Left lung (tissue), 14 donors: ENCODE results near the gene MTX1. TPM values are rescaled to one million over a fixed set of nuclear protein-coding genes. Genes with fewer than 3 reads are reported as not detected.
"Not testable (repeated sequence)": the region's sequence is repeated elsewhere in the genome, so short reads cannot be mapped to it uniquely, and the experiment has no call there.

Experiments used
- ATAC-seq: fragments of 200-7000 bp; cut with Tn5 transposase; one replicate; pipeline ENCODE4 v1.9.1; 2020; ENCODE audit warnings: moderate library complexity
- DNase-seq, 4 donors: peaks; one replicate each; pipeline ENCODE4 v3.0.0-alpha.2; 2013 to 2020
- H3K27ac ChIP-seq, 2 donors: fragments of 200-600 bp; sonication (generic) in 1 of 2; one replicate each; pipeline versions ENCODE4 v1.5.0 to v1.8.0; 2020 to 2021
- H3K27me3 ChIP-seq, 2 donors: fragments of 200-600 bp; sonication (generic) in 1 of 2; one replicate each; pipeline versions ENCODE4 v1.5.0 to v1.8.0; 2020 to 2021
- H3K36me3 ChIP-seq, 2 donors: fragments of 200-600 bp; sonication (generic) in 1 of 2; one replicate each; pipeline versions ENCODE4 v1.5.0 to v1.8.0; 2020 to 2021
- H3K4me1 ChIP-seq, 2 donors: fragments of 200-600 bp; one replicate each; pipeline ENCODE4 v1.8.0; 2021
- H3K4me3 ChIP-seq, 2 donors: fragments of 200-600 bp; sonication (generic) in 1 of 2; one replicate each; pipeline versions ENCODE4 v1.5.0 to v1.8.0; 2020 to 2021; ENCODE audit warnings: mild to moderate bottlenecking in 1 of 2
- H3K9me3 ChIP-seq, 2 donors: fragments of 200-600 bp; sonication (generic) in 1 of 2; one replicate each; pipeline versions ENCODE4 v1.5.0 to v1.8.0; 2020 to 2021
- intact Hi-C, 2 donors: fragments of 100-400 bp; cut with DNase I; formaldehyde crosslinking; loops; one replicate each; pipeline versions ENCODE4 v1.11.2 to v1.14.2; 2022
- long read RNA-seq, 12 donors: library from polyadenylated mRNA in 2 of 12; unstranded in 2 of 12; transcript quantifications; one replicate each; pipeline ENCODE4 v2.0.0 and lab custom pipeline, GENCODE V29; 2019 to 2026
- polyA plus RNA-seq, 6 donors: library from polyadenylated mRNA; unstranded; fragments of 120-200 nt; gene quantifications; one replicate each; pipeline ENCODE4 v1.2.1, GENCODE V29; 2013; ENCODE audit not compliant: insufficient read length in 6 of 6
- total RNA-seq, 2 donors: library from RNA; stranded (reverse); fragmentation: NEBNext Ultra II Directional; extraction: Animal tissue kit (Norgen Biotek cat#: 25700); gene quantifications; one replicate each; pipeline ENCODE4 v1.2.1, GENCODE V29; 2021
- TF ChIP-seq, protein P1 (sequence below), 2 donors: fragments of 200-600 bp; sonication (generic) in 1 of 2; IDR thresholded peaks; one replicate each; pipeline versions ENCODE4 v1.5.0 to v1.8.0; 2021; ENCODE audit warnings: antibody characterized with exemption in 2 of 2
- donor health status: DM: no; HTN: yes; CAD: no.
- donor health status: DM: no; HTN: no; CAD: no.

MTX1 gene, protein sequence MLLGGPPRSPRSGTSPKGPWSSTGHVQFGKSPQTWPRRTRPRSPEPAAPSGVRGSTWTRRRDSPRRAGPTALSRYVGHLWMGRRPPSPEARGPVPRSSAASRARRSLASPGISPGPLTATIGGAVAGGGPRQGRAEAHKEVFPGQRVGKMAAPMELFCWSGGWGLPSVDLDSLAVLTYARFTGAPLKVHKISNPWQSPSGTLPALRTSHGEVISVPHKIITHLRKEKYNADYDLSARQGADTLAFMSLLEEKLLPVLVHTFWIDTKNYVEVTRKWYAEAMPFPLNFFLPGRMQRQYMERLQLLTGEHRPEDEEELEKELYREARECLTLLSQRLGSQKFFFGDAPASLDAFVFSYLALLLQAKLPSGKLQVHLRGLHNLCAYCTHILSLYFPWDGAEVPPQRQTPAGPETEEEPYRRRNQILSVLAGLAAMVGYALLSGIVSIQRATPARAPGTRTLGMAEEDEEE
- total RNA-seq (10 to 100 TPM; 30.2 to 45.5 TPM), polyA plus RNA-seq (10 to 100 TPM; 28.6 to 36.5 (median 31.1) TPM)
- long read RNA-seq, donor 1, transcript MTX1-202 (8 exons, 1,632 nt): major isoform, 23 of 24 reads
- long read RNA-seq, donor 1, partial matches to known transcripts: 0 of 24 reads
- long read RNA-seq, donor 1, other reads (novel, unspliced or antisense): 0 of 24 reads
- long read RNA-seq, donor 2, transcript MTX1-202 (8 exons, 1,632 nt): major isoform, 13 of 15 reads
- long read RNA-seq, donor 2, partial matches to known transcripts: 0 of 15 reads
- long read RNA-seq, donor 2, other reads (novel, unspliced or antisense): 0 of 15 reads
- long read RNA-seq, donor 3, transcript MTX1-202 (8 exons, 1,632 nt): major isoform, 11 of 12 reads
- long read RNA-seq, donor 3, partial matches to known transcripts: 0 of 12 reads
- long read RNA-seq, donor 3, other reads (novel, unspliced or antisense): 0 of 12 reads
- long read RNA-seq, donor 4, transcript MTX1-202 (8 exons, 1,632 nt): major isoform, 46 of 52 reads
- long read RNA-seq, donor 4, partial matches to known transcripts: 0 of 52 reads
- long read RNA-seq, donor 4, other reads (novel, unspliced or antisense): 3 of 52 reads
- long read RNA-seq, donor 5, transcript MTX1-202 (8 exons, 1,632 nt): major isoform, 12 of 13 reads
- long read RNA-seq, donor 5, partial matches to known transcripts: 0 of 13 reads
- long read RNA-seq, donor 5, other reads (novel, unspliced or antisense): 0 of 13 reads
- long read RNA-seq, donor 6, transcript MTX1-202 (8 exons, 1,632 nt): major isoform, 17 of 23 reads
- long read RNA-seq, donor 6, partial matches to known transcripts: 5 of 23 reads
- long read RNA-seq, donor 6, other reads (novel, unspliced or antisense): 0 of 23 reads
- long read RNA-seq, donor 7, transcript MTX1-202 (8 exons, 1,632 nt): major isoform, 11 of 11 reads
- long read RNA-seq, donor 7, partial matches to known transcripts: 0 of 11 reads
- long read RNA-seq, donor 7, other reads (novel, unspliced or antisense): 0 of 11 reads
- long read RNA-seq, donor 8, transcript MTX1-202 (8 exons, 1,632 nt): major isoform, 15 of 19 reads
- long read RNA-seq, donor 8, partial matches to known transcripts: 0 of 19 reads
- long read RNA-seq, donor 8, other reads (novel, unspliced or antisense): 0 of 19 reads
- long read RNA-seq, donor 9: 0 reads
- long read RNA-seq, donor 10, transcript MTX1-202 (8 exons, 1,632 nt): major isoform, 91 of 102 reads
- long read RNA-seq, donor 10, partial matches to known transcripts: 4 of 102 reads
- long read RNA-seq, donor 10, other reads (novel, unspliced or antisense): 4 of 102 reads
- long read RNA-seq, donor 11, transcript MTX1-202 (8 exons, 1,632 nt): major isoform, 14 of 17 reads
- long read RNA-seq, donor 11, partial matches to known transcripts: 0 of 17 reads
- long read RNA-seq, donor 11, other reads (novel, unspliced or antisense): 0 of 17 reads
- long read RNA-seq, donor 12, transcript MTX1-202 (8 exons, 1,632 nt): major isoform, 8 of 10 reads
- long read RNA-seq, donor 12, partial matches to known transcripts: 0 of 10 reads
- long read RNA-seq, donor 12, other reads (novel, unspliced or antisense): 0 of 10 reads

DNA sequence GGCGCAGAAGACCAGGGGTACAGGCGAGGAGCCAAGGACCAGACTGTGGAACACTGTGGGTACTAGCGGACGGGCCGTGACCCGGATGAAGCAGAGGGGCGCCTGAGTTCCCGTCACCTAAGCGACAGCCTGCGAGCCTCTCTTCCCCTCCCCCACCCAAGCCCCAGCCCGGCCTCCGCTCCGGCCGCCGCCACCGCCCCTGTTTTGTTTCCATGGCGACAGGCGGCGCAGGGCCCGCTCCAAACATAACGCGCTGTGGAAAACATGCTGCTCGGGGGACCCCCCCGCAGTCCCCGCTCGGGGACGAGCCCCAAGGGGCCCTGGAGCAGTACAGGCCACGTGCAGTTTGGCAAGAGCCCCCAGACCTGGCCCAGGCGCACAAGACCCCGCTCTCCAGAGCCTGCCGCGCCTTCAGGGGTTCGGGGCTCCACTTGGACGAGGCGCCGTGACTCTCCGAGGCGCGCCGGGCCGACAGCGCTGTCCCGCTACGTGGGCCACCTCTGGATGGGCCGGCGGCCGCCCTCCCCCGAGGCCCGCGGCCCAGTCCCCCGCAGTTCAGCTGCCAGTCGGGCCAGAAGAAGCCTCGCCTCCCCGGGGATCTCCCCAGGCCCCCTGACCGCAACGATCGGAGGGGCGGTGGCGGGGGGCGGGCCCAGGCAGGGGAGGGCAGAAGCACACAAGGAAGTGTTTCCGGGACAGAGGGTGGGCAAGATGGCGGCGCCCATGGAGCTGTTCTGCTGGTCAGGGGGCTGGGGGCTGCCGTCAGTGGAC, at the start of gene MTX1:
MTX1 (plus strand) TSS at position 155 of the 771 bp plus-strand sequence; CDS start at position 265, 110 bp downstream.
- peak within 1 kb of the TSS; percentile 98 to 100 for H3K27ac ChIP-seq
- H3K27me3 ChIP-seq: no peaks in the 10 kb centered on the region
- peak; percentile 87 for ATAC-seq
- H3K36me3 ChIP-seq: peaks cover 0 to 8% of the 10 kb centered on the region in 2 donors
- no peaks in the 10 kb centered on the region for H3K9me3 ChIP-seq
- H3K4me1 ChIP-seq: peaks cover 20 to 37% of the 10 kb centered on the region in 2 donors
- TF ChIP-seq, protein P1, sequence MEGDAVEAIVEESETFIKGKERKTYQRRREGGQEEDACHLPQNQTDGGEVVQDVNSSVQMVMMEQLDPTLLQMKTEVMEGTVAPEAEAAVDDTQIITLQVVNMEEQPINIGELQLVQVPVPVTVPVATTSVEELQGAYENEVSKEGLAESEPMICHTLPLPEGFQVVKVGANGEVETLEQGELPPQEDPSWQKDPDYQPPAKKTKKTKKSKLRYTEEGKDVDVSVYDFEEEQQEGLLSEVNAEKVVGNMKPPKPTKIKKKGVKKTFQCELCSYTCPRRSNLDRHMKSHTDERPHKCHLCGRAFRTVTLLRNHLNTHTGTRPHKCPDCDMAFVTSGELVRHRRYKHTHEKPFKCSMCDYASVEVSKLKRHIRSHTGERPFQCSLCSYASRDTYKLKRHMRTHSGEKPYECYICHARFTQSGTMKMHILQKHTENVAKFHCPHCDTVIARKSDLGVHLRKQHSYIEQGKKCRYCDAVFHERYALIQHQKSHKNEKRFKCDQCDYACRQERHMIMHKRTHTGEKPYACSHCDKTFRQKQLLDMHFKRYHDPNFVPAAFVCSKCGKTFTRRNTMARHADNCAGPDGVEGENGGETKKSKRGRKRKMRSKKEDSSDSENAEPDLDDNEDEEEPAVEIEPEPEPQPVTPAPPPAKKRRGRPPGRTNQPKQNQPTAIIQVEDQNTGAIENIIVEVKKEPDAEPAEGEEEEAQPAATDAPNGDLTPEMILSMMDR (IDR thresholded peaks at IDR 0.05): no peak
- intact Hi-C loops: no loop called here
- peak; percentile 91 to 96 (median 94) for DNase-seq
- H3K4me3 ChIP-seq: peak within 1 kb of the TSS; percentile 75 to 78

DNA sequence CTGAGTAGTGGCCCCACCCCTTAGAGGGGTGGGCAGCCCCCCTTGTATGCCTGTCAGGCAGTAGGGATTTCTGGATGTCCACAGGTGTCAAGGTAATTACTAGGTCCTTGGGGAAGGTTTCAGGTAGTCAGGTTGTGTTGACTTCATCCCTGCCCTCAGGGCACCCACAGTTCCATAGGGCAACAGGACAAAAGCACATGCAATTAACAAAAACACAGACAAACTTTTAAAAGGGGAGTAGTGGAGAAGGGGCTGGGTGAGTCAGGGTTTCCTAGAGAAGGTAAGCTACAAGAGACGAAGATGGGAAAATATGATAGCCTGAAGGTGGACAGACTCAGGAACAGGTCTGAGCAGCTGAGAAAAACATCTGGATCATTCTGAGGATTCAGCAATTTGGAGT, 49.5 kb upstream of the MTX1 start:
- TF ChIP-seq, protein P1 (IDR thresholded peaks at IDR 0.05): no peak
- DNase-seq (no peak), ATAC-seq (no peak)
- H3K27ac ChIP-seq: no peak overlapping the region
- intact Hi-C loops: no loop called here
- no peak overlapping the region for H3K4me3 ChIP-seq
- H3K27me3 ChIP-seq: no peaks in the 10 kb centered on the region
- H3K4me1 ChIP-seq: no peaks in the 10 kb centered on the region
- no peaks in the 10 kb centered on the region for H3K36me3 ChIP-seq
- H3K9me3 ChIP-seq: no peaks in the 10 kb centered on the region

DNA sequence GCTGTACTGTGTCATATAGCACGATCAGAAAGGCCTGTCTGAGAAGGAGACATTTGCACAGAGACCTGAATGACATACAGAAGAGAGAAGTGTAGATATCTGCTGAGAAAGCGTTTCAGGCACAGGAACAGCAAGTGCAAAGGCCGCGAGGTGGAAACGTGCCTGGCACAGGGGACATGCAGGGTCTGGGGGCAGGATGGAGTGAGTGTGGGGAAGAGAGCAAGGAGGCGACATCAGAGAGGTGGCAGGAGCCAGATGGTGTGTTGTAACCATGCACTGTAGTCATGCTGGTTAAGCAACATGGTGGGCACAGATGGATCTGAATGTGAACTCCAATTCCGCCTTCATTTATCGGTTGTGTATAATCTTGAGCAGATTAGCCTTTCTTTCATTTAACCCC, 48.4 kb upstream of the MTX1 start:
- H3K4me1 ChIP-seq: no peaks in the 10 kb centered on the region
- DNase-seq: no peak
- no peaks in the 10 kb centered on the region for H3K36me3 ChIP-seq
- TF ChIP-seq, protein P1 (IDR thresholded peaks at IDR 0.05): no peak
- intact Hi-C loops: no loop called here
- H3K27ac ChIP-seq: no peak overlapping the region
- H3K27me3 ChIP-seq: no peaks in the 10 kb centered on the region
- no peaks in the 10 kb centered on the region for H3K9me3 ChIP-seq
- ATAC-seq: no peak
- H3K4me3 ChIP-seq: no peak overlapping the region

DNA sequence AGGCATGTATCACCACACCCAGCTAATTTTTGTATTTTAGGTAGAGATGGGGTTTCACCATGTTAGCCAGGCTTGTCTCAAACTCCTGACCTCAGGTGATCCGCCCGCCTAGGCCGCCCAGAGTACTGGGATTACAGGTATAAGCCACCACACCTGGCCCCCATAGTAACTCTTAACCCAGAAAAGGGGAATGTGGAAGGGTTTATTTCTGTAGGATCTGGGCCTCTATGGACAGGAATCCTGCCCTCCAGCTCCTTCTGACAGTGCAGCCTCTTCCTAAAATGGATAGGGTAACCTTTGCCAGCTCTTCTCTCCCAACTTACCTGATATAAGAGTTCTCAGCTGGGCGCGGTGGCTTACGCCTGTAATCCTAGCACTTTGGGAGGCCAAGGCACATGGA, 45.9 kb upstream of the MTX1 start:
- H3K9me3 ChIP-seq, ATAC-seq, intact Hi-C loops, H3K36me3 ChIP-seq, H3K4me3 ChIP-seq, H3K27ac ChIP-seq, DNase-seq: not testable (repeated sequence)
- H3K27me3 ChIP-seq: peaks cover 0 to 12% of the 10 kb centered on the region in 2 donors
- H3K4me1 ChIP-seq: peaks cover 2 to 15% of the 10 kb centered on the region in 2 donors

DNA sequence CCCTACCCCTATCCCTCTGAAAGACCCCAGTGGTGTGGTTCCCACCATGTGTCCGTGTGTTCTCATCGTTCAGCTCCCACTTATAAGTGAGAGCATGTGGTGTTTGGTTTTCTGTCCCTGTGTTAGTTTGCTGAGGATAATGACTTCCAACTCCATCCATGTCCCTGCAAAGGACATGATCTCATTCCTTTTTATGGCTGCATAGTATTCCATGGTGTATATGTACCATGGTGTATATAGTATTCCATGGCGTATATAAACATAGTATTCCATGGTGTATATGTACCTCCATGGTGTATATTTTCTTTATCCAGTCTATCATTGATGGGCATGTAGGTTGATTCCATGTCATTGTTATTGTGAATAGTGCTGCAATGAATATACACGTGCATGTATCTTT, 44.7 kb upstream of the MTX1 start:
- H3K4me1 ChIP-seq: peaks cover 4 to 21% of the 10 kb centered on the region in 2 donors
- intact Hi-C loops, ATAC-seq, DNase-seq, H3K36me3 ChIP-seq, H3K4me3 ChIP-seq, H3K9me3 ChIP-seq, H3K27ac ChIP-seq: not testable (repeated sequence)
- H3K27me3 ChIP-seq: peaks cover 0 to 12% of the 10 kb centered on the region in 2 donors

DNA sequence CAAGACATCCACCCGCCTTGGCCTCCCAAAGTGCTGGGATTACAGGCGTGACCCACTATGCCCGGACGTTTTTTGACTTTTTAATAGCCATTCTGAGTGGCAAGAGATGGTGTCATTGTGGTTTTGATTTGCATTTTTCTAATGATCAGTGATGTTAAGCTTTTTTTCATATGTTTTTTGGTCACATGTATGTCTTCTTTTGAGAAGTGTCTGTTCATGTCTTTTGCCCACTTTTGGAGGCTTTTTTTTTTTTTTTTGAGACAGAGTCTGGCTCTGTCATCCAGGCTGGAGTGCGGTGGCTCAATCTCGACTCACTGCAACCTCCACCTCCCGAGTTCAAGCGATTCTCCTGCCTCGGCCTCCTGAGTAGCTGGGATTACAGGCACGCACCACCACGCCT, 43.9 kb upstream of the MTX1 start:
- H3K4me1 ChIP-seq: peaks cover 4 to 21% of the 10 kb centered on the region in 2 donors
- H3K36me3 ChIP-seq, H3K4me3 ChIP-seq, H3K9me3 ChIP-seq, ATAC-seq, H3K27ac ChIP-seq, DNase-seq, intact Hi-C loops: not testable (repeated sequence)
- peaks cover 0 to 12% of the 10 kb centered on the region in 2 donors for H3K27me3 ChIP-seq
